Regular cardiac myocyte (primary cell): ENCODE results near the gene CUZD1. TPM values are rescaled to one million over a fixed set of nuclear protein-coding genes. Genes with fewer than 3 reads are reported as not detected.

Experiments used
- total RNA-seq: library from RNA; depleted of rRNA; stranded (reverse); fragments of >200 nt; gene quantifications from 2 replicates; pipeline ENCODE4 v1.2.3, GENCODE V29; 2014

The CUZD1 gene, protein sequence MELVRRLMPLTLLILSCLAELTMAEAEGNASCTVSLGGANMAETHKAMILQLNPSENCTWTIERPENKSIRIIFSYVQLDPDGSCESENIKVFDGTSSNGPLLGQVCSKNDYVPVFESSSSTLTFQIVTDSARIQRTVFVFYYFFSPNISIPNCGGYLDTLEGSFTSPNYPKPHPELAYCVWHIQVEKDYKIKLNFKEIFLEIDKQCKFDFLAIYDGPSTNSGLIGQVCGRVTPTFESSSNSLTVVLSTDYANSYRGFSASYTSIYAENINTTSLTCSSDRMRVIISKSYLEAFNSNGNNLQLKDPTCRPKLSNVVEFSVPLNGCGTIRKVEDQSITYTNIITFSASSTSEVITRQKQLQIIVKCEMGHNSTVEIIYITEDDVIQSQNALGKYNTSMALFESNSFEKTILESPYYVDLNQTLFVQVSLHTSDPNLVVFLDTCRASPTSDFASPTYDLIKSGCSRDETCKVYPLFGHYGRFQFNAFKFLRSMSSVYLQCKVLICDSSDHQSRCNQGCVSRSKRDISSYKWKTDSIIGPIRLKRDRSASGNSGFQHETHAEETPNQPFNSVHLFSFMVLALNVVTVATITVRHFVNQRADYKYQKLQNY
- total RNA-seq, result 0.28 and 0.38 TPM in 2 replicates

DNA sequence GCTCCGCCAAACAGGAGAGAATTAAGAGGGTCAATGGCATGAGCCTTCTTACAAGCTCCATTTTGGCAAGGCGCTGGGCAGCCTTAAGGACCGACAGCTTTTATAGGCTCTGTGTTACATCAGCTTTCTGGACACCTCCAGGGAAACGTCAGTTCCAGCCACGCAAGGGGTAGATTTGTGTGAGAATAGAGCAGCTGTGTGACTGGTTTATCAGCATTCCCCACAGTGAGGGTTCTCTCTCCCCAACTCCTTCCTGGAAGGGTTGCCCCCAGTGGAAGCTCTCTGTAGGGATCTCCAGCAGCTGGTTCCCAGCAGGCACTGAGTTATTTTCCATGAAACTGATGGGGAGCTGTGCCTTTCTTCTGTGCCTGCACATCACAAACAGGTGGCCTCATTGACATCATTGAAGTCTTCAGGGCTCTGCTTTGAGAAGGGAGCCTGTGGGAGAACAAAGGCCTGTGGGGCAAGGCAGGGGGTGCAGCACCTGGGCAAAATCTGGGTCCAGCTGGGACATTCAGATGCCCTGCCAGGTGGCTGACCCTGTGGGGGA, at the start of gene CUZD1:
CUZD1 (minus strand) TSS at position 75 of the 550 bp plus-strand sequence; CDS start at position 61, 14 bp downstream.

DNA sequence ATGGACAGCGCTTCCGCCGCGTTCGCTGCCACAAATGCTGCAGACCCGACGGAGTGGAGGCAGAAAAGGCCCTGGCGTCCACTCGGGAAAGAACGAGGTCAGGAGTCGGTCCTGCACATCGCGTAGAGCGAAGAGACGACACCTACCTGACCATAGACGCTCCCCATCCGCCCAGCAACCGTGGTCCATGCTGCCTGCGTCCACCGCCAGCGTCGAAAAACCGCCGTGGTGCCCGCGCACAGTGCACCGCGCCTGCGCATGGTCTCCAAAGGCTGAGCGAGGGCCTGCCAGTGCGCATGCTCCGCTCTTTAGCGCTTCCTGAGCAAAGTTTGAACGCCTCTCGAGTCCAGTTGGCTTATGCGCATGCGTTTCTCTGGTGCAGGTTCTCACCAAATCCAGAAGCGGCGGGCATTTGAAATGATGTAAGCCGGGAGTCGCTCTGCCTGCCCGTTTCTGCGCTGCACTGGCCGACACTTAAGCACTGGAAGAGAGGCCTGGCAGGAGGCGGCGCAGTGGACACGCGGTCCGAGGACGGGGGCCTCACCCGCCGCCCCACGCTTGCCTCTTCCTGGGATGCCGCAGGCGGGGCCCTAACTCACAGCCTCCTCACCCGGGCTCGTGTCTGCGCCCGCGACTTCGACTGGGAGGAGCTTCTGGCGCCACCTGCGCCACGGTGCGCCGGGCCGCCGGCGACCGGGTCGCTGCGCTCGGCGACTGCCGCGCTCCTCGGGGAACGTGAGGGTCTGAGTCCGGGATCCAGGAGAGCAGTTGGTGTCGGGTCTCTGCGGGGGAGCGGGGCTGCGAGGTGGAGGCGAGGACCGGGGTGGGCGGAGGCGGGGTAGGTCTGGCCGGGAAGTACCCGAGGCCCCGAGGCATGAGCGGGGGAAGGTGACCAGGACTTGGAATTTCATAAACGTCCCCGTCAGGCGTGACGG, 33.9 kb upstream of the CUZD1 start, which contains the start of gene FAM24B:
FAM24B (minus strand) TSS at position 243 of the 935 bp plus-strand sequence. CDS start 29,066 bp downstream, outside the sequence.

Other genes with a start within 250 kb of the CUZD1 start
- not detected in 2 replicates for gene C10orf120, start 146.0 kb downstream of the CUZD1 start, total RNA-seq
- 4.4 and 5.4 TPM in 2 replicates for gene FAM24B, start 33.7 kb upstream of the CUZD1 start, total RNA-seq
- gene FAM24A, start 64.8 kb upstream of the CUZD1 start, total RNA-seq, result not detected in 2 replicates
- gene C10orf88, start 108.4 kb upstream of the CUZD1 start, total RNA-seq, result 11.3 and 11.9 TPM in 2 replicates
- gene PSTK, start 134.5 kb upstream of the CUZD1 start, total RNA-seq, result 6.5 and 6.7 TPM in 2 replicates
- gene IKZF5, start 162.9 kb upstream of the CUZD1 start, total RNA-seq, result 2.5 TPM in 2 replicates
- gene ACADSB, start 163.1 kb upstream of the CUZD1 start, total RNA-seq, result 3.4 and 4.6 TPM in 2 replicates